ENCODE measurements around the gene PAX4. TPM values are rescaled to one million over a fixed set of nuclear protein-coding genes. Genes with fewer than 3 reads are reported as not detected.

PAX4 gene
- total and polyA plus RNA-seq, 9 of the 15 experiments (the other 6 are each of a cell fraction or from before 2014, with no cell fraction given), result not detected

- no peak for TF ChIP-seq ZNF41 (CRISPR knock-in tag; conservative IDR thresholded peaks at IDR 0.05)
- peak; percentile 75 for TF ChIP-seq NBN (IDR thresholded peaks at IDR 0.05; ENCODE audit: low read depth)
- TF ChIP-seq PHTF2 (CRISPR knock-in tag; IDR thresholded peaks at IDR 0.05), result no peak
- TF ChIP-seq EGR1 (conservative IDR thresholded peaks at IDR 0.05), result no peak
- TF ChIP-seq STAG1 (CRISPR knock-in tag; IDR thresholded peaks at IDR 0.05; ENCODE audit: borderline replicate concordance), result peak; percentile 41; the same call in 1 of the 2 replicates
- no peak for TF ChIP-seq KAT2B (IDR thresholded peaks at IDR 0.05; ENCODE audit: low read depth, low read length)
- TF ChIP-seq ZNF232 (CRISPR knock-in tag; IDR thresholded peaks at IDR 0.05), result no peak
- TF ChIP-seq BRF1 (IDR thresholded peaks at IDR 0.05; ENCODE audit: borderline replicate concordance, extremely low read depth, insufficient read length), result no peak
- no peak for TF ChIP-seq ZSCAN32 (CRISPR knock-in tag; IDR thresholded peaks at IDR 0.05)
- no peak for TF ChIP-seq DEAF1 (CRISPR knock-in tag; IDR thresholded peaks at IDR 0.05)
- TF ChIP-seq, protein P1, sequence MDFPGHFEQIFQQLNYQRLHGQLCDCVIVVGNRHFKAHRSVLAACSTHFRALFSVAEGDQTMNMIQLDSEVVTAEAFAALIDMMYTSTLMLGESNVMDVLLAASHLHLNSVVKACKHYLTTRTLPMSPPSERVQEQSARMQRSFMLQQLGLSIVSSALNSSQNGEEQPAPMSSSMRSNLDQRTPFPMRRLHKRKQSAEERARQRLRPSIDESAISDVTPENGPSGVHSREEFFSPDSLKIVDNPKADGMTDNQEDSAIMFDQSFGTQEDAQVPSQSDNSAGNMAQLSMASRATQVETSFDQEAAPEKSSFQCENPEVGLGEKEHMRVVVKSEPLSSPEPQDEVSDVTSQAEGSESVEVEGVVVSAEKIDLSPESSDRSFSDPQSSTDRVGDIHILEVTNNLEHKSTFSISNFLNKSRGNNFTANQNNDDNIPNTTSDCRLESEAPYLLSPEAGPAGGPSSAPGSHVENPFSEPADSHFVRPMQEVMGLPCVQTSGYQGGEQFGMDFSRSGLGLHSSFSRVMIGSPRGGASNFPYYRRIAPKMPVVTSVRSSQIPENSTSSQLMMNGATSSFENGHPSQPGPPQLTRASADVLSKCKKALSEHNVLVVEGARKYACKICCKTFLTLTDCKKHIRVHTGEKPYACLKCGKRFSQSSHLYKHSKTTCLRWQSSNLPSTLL (IDR thresholded peaks at IDR 0.05), result 0 out of 2 replicates have a peak, but pooled peaks have one; percentile 13
- no peak for TF ChIP-seq NR2C2 (CRISPR knock-in tag; IDR thresholded peaks at IDR 0.05)
- no peak for TF ChIP-seq NR2C2 (tag; IDR thresholded peaks at IDR 0.05)
- no peak for TF ChIP-seq TBP (optimal IDR thresholded peaks at IDR 0.05; ENCODE audit: low read depth, low read length)
- TF ChIP-seq, protein P2, sequence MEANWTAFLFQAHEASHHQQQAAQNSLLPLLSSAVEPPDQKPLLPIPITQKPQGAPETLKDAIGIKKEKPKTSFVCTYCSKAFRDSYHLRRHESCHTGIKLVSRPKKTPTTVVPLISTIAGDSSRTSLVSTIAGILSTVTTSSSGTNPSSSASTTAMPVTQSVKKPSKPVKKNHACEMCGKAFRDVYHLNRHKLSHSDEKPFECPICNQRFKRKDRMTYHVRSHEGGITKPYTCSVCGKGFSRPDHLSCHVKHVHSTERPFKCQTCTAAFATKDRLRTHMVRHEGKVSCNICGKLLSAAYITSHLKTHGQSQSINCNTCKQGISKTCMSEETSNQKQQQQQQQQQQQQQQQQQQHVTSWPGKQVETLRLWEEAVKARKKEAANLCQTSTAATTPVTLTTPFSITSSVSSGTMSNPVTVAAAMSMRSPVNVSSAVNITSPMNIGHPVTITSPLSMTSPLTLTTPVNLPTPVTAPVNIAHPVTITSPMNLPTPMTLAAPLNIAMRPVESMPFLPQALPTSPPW (CRISPR knock-in tag; IDR thresholded peaks at IDR 0.05), result no peak
Observed at GRCh38 chr7:127652333-127653248, 34.6 kb upstream of the PAX4 start (continued).

Measured in K562 (cell line).